DMS53 treated with DMSO at 0.1 percent for 48 hours (cell line): Measurements from ENCODE around the gene ST6GALNAC6.
"Not testable (repeated sequence)": the region's sequence is repeated elsewhere in the genome, so short reads cannot be mapped to it uniquely, and the experiment has no call there.

Source experiments
- DNase-seq: peaks from one replicate; lab custom pipeline; 2025; ENCODE audit not compliant: unreplicated experiment; lab: John Stamatoyannopoulos, UW

ST6GALNAC6 gene

GRCh38 chr9:127896395-127897192 lies 2.8 kb downstream of the ST6GALNAC6 start:
- DNase-seq = no peak

GRCh38 chr9:127895811-127896210 lies 3.6 kb downstream of the ST6GALNAC6 start:
- no peak for DNase-seq

- DNase-seq = no peak
Observed at GRCh38 chr9:127893392-127893791, 6.0 kb downstream of the ST6GALNAC6 start.

GRCh38 chr9:127892831-127893230 lies 6.6 kb downstream of the ST6GALNAC6 start:
- no peak for DNase-seq

- DNase-seq = no peak
Observed at GRCh38 chr9:127890053-127890452, 9.3 kb downstream of the ST6GALNAC6 start.

GRCh38 chr9:127887792-127888191 lies 11.6 kb downstream of the ST6GALNAC6 start:
- DNase-seq = no peak

GRCh38 chr9:127886401-127886972 lies 12.9 kb downstream of the ST6GALNAC6 start:
- no peak for DNase-seq

GRCh38 chr9:127885508-127886281 lies 13.7 kb downstream of the ST6GALNAC6 start:
- no peak for DNase-seq

GRCh38 chr9:127884976-127885490 lies 14.4 kb downstream of the ST6GALNAC6 start:
- no peak for DNase-seq

GRCh38 chr9:127884427-127884911 lies 14.9 kb downstream of the ST6GALNAC6 start:
- no peak for DNase-seq

- DNase-seq = no peak
Observed at GRCh38 chr9:127883959-127884358, 15.4 kb downstream of the ST6GALNAC6 start.

- not testable (repeated sequence) for DNase-seq
Observed at GRCh38 chr9:127881715-127882114, 17.7 kb downstream of the ST6GALNAC6 start.

- DNase-seq = no peak
Observed at GRCh38 chr9:127880143-127880542, 19.3 kb downstream of the ST6GALNAC6 start.

GRCh38 chr9:127878652-127879390 lies 20.6 kb downstream of the ST6GALNAC6 start:
- DNase-seq = no peak

GRCh38 chr9:127878001-127878651 lies 21.3 kb downstream of the ST6GALNAC6 start:
- DNase-seq = peak; percentile 32

GRCh38 chr9:127877566-127877998 lies 21.8 kb downstream of the ST6GALNAC6 start, which contains the start of gene AK1:
Gene AK1 (minus strand): TSS chr9:127877675. CDS start chr9:127874617, 3,058 bp downstream.
- peak; percentile 42 for DNase-seq

GRCh38 chr9:127876764-127877562 lies 22.4 kb downstream of the ST6GALNAC6 start:
- no peak for DNase-seq

- no peak for DNase-seq
Observed at GRCh38 chr9:127876026-127876763, 23.2 kb downstream of the ST6GALNAC6 start.
